Stomach smooth muscle (tissue), 2 donors: ENCODE data around the gene CDC7.

Experiments
- H3K27ac ChIP-seq: one replicate; pipeline ENCODE4 v1.7.0; 2013; ENCODE audit warnings: mild to moderate bottlenecking, low read length, inconsistent platforms
- H3K27me3 ChIP-seq, 2 donors: one replicate each; pipeline ENCODE4 v1.7.0; 2013; ENCODE audit warnings: low read length in 2 of 2; ENCODE audit not compliant: insufficient read depth in 2 of 2, control insufficient read depth in 1 of 2
- H3K36me3 ChIP-seq, 2 donors: one replicate each; pipeline ENCODE4 v1.7.0; 2013; ENCODE audit warnings: low read length in 2 of 2; ENCODE audit not compliant: control insufficient read depth in 2 of 2, insufficient read depth in 2 of 2
- H3K4me1 ChIP-seq: one replicate; pipeline ENCODE4 v1.7.0; 2013; ENCODE audit warnings: low read length; ENCODE audit not compliant: control insufficient read depth, insufficient read depth
- H3K4me3 ChIP-seq, 2 donors: one replicate each; pipeline ENCODE4 v1.7.0; 2013; ENCODE audit warnings: low read length in 2 of 2
- H3K9ac ChIP-seq, 2 donors: one replicate each; pipeline ENCODE4 v1.7.0; 2013; ENCODE audit warnings: low read length in 2 of 2, mild to moderate bottlenecking in 1 of 2
- H3K9me3 ChIP-seq, 2 donors: one replicate each; pipeline ENCODE4 v1.7.0; 2013; ENCODE audit warnings: low read length in 2 of 2; ENCODE audit not compliant: control insufficient read depth in 2 of 2
- donor health status: healthy.
- donor health status: Pancreatic carcinoma.

Gene CDC7

GRCh38 chr1:91527781-91528180 is 27.1 kb downstream of the CDC7 start:
- Histone ChIP-seq H3K4me3 (no peak overlapping the region), H3K27ac (no peak overlapping the region), H3K9ac (no peak overlapping the region), H3K9me3 (no peaks in the 10 kb centered on the region), H3K27me3 (no peaks in the 10 kb centered on the region), H3K36me3 (no peaks in the 10 kb centered on the region), H3K4me1 (no peaks in the 10 kb centered on the region)

GRCh38 chr1:91529856-91530255 is 29.2 kb downstream of the CDC7 start:
- H3K4me3 ChIP-seq: no peak overlapping the region

GRCh38 chr1:91533361-91534024 is 32.8 kb downstream of the CDC7 start:
- no peaks in the 10 kb centered on the region for H3K27me3 ChIP-seq
- H3K4me3 ChIP-seq: no peak overlapping the region
- no peak overlapping the region for H3K27ac ChIP-seq
- no peaks in the 10 kb centered on the region for H3K9me3 ChIP-seq
- H3K36me3 ChIP-seq: no peaks in the 10 kb centered on the region
- H3K4me1 ChIP-seq: no peaks in the 10 kb centered on the region
- no peak overlapping the region for H3K9ac ChIP-seq

More at GRCh38 chr1:91529856-91530255, 29.2 kb downstream of the CDC7 start:
- H3K36me3 ChIP-seq: no peaks in the 10 kb centered on the region
- no peak overlapping the region for H3K9ac ChIP-seq
- H3K4me1 ChIP-seq: no peaks in the 10 kb centered on the region
- no peak overlapping the region for H3K27ac ChIP-seq
- no peaks in the 10 kb centered on the region for H3K9me3 ChIP-seq
- H3K27me3 ChIP-seq: no peaks in the 10 kb centered on the region

GRCh38 chr1:91535441-91535840 is 34.8 kb downstream of the CDC7 start:
- no peaks in the 10 kb centered on the region for H3K27me3 ChIP-seq
- no peaks in the 10 kb centered on the region for H3K36me3 ChIP-seq
- H3K27ac ChIP-seq: no peak overlapping the region
- H3K4me1 ChIP-seq: no peaks in the 10 kb centered on the region
- H3K9ac ChIP-seq: no peak overlapping the region
- no peaks in the 10 kb centered on the region for H3K9me3 ChIP-seq
- no peak overlapping the region for H3K4me3 ChIP-seq

- Histone ChIP-seq H3K27me3 (no peaks in the 10 kb centered on the region), H3K36me3 (no peaks in the 10 kb centered on the region), H3K9ac (no peak overlapping the region), H3K9me3 (no peaks in the 10 kb centered on the region), H3K4me1 (no peaks in the 10 kb centered on the region), H3K4me3 (no peak overlapping the region), H3K27ac (no peak overlapping the region)
Measured at GRCh38 chr1:91537281-91537986, 36.8 kb downstream of the CDC7 start.

GRCh38 chr1:91537987-91538304 is 37.3 kb downstream of the CDC7 start:
- no peaks in the 10 kb centered on the region for H3K36me3 ChIP-seq
- H3K4me3 ChIP-seq: no peak overlapping the region
- no peaks in the 10 kb centered on the region for H3K4me1 ChIP-seq
- no peak overlapping the region for H3K27ac ChIP-seq
- H3K27me3 ChIP-seq: no peaks in the 10 kb centered on the region
- no peaks in the 10 kb centered on the region for H3K9me3 ChIP-seq
- no peak overlapping the region for H3K9ac ChIP-seq

- Histone ChIP-seq H3K36me3 (no peaks in the 10 kb centered on the region), H3K9me3 (no peaks in the 10 kb centered on the region), H3K4me1 (no peaks in the 10 kb centered on the region), H3K4me3 (no peak overlapping the region), H3K9ac (no peak overlapping the region), H3K27me3 (no peaks in the 10 kb centered on the region), H3K27ac (no peak overlapping the region)
Measured at GRCh38 chr1:91540910-91541309, 40.3 kb downstream of the CDC7 start.

- no peak overlapping the region for H3K27ac ChIP-seq
- no peaks in the 10 kb centered on the region for H3K36me3 ChIP-seq
- H3K27me3 ChIP-seq: no peaks in the 10 kb centered on the region
- no peak overlapping the region for H3K4me3 ChIP-seq
- no peaks in the 10 kb centered on the region for H3K9me3 ChIP-seq
- H3K9ac ChIP-seq: no peak overlapping the region
- no peaks in the 10 kb centered on the region for H3K4me1 ChIP-seq
Measured at GRCh38 chr1:91541918-91542533, 41.4 kb downstream of the CDC7 start.

GRCh38 chr1:91545506-91546300 is 45.1 kb downstream of the CDC7 start:
- Histone ChIP-seq H3K4me3 (no peak overlapping the region), H3K36me3 (no peaks in the 10 kb centered on the region), H3K9me3 (no peaks in the 10 kb centered on the region), H3K27me3 (no peaks in the 10 kb centered on the region), H3K9ac (no peak overlapping the region), H3K4me1 (no peaks in the 10 kb centered on the region), H3K27ac (no peak overlapping the region)

GRCh38 chr1:91546301-91546581 is 45.6 kb downstream of the CDC7 start:
- Histone ChIP-seq H3K27me3 (no peaks in the 10 kb centered on the region), H3K9me3 (no peaks in the 10 kb centered on the region)

More at GRCh38 chr1:91546301-91546581, 45.6 kb downstream of the CDC7 start:
- H3K27ac ChIP-seq: no peak overlapping the region
- no peak overlapping the region for H3K9ac ChIP-seq
- H3K36me3 ChIP-seq: no peaks in the 10 kb centered on the region
- no peaks in the 10 kb centered on the region for H3K4me1 ChIP-seq
- no peak overlapping the region for H3K4me3 ChIP-seq
